HG03060 (cell line): Measurements from ENCODE around the gene ADAM8.

Experiments used
- ATAC-seq: cut with Tn5 transposase; IDR thresholded peaks from one replicate; pipeline ENCODE4 v1.9.1; 2021; ENCODE audit warnings: low read depth, moderate number of reproducible peaks; ENCODE audit not compliant: unreplicated experiment

Gene ADAM8

GRCh38 chr10:133253361-133253955 lies 23.2 kb downstream of the ADAM8 start:
- ATAC-seq, result no peak

- no peak for ATAC-seq
Observed at GRCh38 chr10:133252223-133252552, 24.5 kb downstream of the ADAM8 start.

- ATAC-seq, result no peak
Observed at GRCh38 chr10:133251388-133252222, 25.1 kb downstream of the ADAM8 start.

- no peak for ATAC-seq
Observed at GRCh38 chr10:133249975-133250754, 26.5 kb downstream of the ADAM8 start.

GRCh38 chr10:133249094-133249780 lies 27.4 kb downstream of the ADAM8 start:
- ATAC-seq, result no peak

- no peak for ATAC-seq
Observed at GRCh38 chr10:133248334-133248715, 28.3 kb downstream of the ADAM8 start.

- no peak for ATAC-seq
Observed at GRCh38 chr10:133247681-133248333, 28.9 kb downstream of the ADAM8 start.

GRCh38 chr10:133246236-133246626 lies 30.4 kb downstream of the ADAM8 start:
- no peak for ATAC-seq

GRCh38 chr10:133245439-133246235 lies 31.0 kb downstream of the ADAM8 start:
- no peak for ATAC-seq

- no peak for ATAC-seq
Observed at GRCh38 chr10:133243593-133243992, 33.1 kb downstream of the ADAM8 start.

GRCh38 chr10:133242611-133243356 lies 33.9 kb downstream of the ADAM8 start:
- ATAC-seq, result no peak

- no peak for ATAC-seq
Observed at GRCh38 chr10:133241501-133242205, 35.0 kb downstream of the ADAM8 start.

- ATAC-seq, result no peak
Observed at GRCh38 chr10:133239990-133240389, 36.7 kb downstream of the ADAM8 start.

GRCh38 chr10:133238466-133238804 lies 38.2 kb downstream of the ADAM8 start:
- no peak for ATAC-seq

GRCh38 chr10:133237588-133238465 lies 38.8 kb downstream of the ADAM8 start, which contains the start of gene VENTX:
Gene VENTX, plus strand, starts transcription at chr10:133237855. Its CDS starts 60 bp downstream, at chr10:133237915.
- no peak for ATAC-seq

GRCh38 chr10:133237241-133237587 lies 39.5 kb downstream of the ADAM8 start:
- no peak for ATAC-seq

- ATAC-seq, result no peak
Observed at GRCh38 chr10:133236401-133237240, 40.0 kb downstream of the ADAM8 start.
